NB4 (cell line): ENCODE results near the gene SOX15.

Source experiments
- POLR2A ChIP-seq: IDR thresholded peaks from 2 replicates; pipeline ENCODE4 v1.6.1; 2011; ENCODE audit warnings: mild to moderate bottlenecking; ENCODE audit not compliant: insufficient read length; ENCODE audit errors: extremely low read depth
- TF ChIP-seq, protein P1 (sequence below): IDR thresholded peaks from one replicate; pipeline ENCODE4 v1.5.1; 2012; ENCODE audit warnings: low read depth, low read length
- TF ChIP-seq, protein P2 (sequence below): IDR thresholded peaks from 2 replicates; pipeline ENCODE4 v1.6.1; 2011; ENCODE audit warnings: low read depth, low read length

DNA sequence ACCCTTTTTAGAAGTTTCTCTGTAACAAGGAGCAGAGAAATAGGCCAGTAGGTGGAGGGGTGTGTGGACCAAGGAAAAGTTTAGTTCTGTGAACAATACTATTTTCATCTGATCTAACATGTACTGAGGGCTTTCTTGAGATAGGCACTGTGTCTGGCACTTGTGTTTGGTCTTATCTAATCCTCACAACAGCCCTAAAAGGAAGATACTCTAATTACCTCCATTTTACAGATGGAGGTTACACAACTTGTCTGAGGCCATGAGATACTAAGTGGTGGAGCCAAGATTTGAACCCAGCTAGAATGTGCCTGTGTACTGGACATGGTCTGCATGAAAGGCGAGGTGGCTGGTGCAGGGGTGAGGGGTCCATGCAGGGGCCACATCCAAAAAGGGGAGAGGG is 36.5 kb downstream of the SOX15 start:
- TF ChIP-seq, protein P1, sequence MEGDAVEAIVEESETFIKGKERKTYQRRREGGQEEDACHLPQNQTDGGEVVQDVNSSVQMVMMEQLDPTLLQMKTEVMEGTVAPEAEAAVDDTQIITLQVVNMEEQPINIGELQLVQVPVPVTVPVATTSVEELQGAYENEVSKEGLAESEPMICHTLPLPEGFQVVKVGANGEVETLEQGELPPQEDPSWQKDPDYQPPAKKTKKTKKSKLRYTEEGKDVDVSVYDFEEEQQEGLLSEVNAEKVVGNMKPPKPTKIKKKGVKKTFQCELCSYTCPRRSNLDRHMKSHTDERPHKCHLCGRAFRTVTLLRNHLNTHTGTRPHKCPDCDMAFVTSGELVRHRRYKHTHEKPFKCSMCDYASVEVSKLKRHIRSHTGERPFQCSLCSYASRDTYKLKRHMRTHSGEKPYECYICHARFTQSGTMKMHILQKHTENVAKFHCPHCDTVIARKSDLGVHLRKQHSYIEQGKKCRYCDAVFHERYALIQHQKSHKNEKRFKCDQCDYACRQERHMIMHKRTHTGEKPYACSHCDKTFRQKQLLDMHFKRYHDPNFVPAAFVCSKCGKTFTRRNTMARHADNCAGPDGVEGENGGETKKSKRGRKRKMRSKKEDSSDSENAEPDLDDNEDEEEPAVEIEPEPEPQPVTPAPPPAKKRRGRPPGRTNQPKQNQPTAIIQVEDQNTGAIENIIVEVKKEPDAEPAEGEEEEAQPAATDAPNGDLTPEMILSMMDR = no peak
- no peak for TF ChIP-seq POLR2A
- TF ChIP-seq, protein P2, sequence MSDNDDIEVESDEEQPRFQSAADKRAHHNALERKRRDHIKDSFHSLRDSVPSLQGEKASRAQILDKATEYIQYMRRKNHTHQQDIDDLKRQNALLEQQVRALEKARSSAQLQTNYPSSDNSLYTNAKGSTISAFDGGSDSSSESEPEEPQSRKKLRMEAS = no peak
